Measurements from ENCODE around the gene SAMD15.
"Not testable (repeated sequence)": the region's sequence is repeated elsewhere in the genome, so short reads cannot be mapped to it uniquely, and the experiment has no call there.

Gene SAMD15

GRCh38 chr14:77376771-77377501, at the start of gene SAMD15, which contains the start of gene TMED8:
TSS of gene SAMD15 (plus strand) at chr14:77377379. CDS start at chr14:77377419, 40 bp downstream.
TSS of gene TMED8 (minus strand) at chr14:77377094. CDS start at chr14:77377053, 41 bp downstream.
- Histone ChIP-seq H3K79me2 (ENCODE audit: control insufficient read depth, insufficient read depth, low read length, unreplicated experiment) (peaks cover 29% of the 10 kb centered on the region), H3K27me3 (ENCODE audit: insufficient read depth, low read length) (no peaks in the 10 kb centered on the region), H3K4me3 (ENCODE audit: low read depth, low read length) (peak within 1 kb of the TSS; percentile 96), H3K27ac (ENCODE audit: low read depth, low read length) (peak within 1 kb of the TSS; percentile 70), H3K4me1 (ENCODE audit: control insufficient read depth, insufficient read depth, low read length, unreplicated experiment) (peaks cover 22% of the 10 kb centered on the region), H3K36me3 (ENCODE audit: insufficient read depth, low read length) (no peaks in the 10 kb centered on the region), H2AFZ (ENCODE audit: low read length, unreplicated experiment) (peak within 1 kb of the TSS; percentile 98)

- H3K36me3 ChIP-seq (ENCODE audit: insufficient read depth, low read length) = no peaks in the 10 kb centered on the region
- H3K79me2 ChIP-seq (ENCODE audit: control insufficient read depth, insufficient read depth, low read length, unreplicated experiment) = no peaks in the 10 kb centered on the region
- H3K4me1 ChIP-seq (ENCODE audit: control insufficient read depth, insufficient read depth, low read length, unreplicated experiment) = no peaks in the 10 kb centered on the region
- H2AFZ ChIP-seq (ENCODE audit: low read length, unreplicated experiment) = no peak overlapping the region
- no peak overlapping the region for H3K27ac ChIP-seq (ENCODE audit: low read depth, low read length)
- no peaks in the 10 kb centered on the region for H3K27me3 ChIP-seq (ENCODE audit: insufficient read depth, low read length)
- H3K4me3 ChIP-seq (ENCODE audit: low read depth, low read length) = no peak overlapping the region
These were observed 47.3 kb upstream of the SAMD15 start for GRCh38 chr14:77329872-77330271.

GRCh38 chr14:77335576-77335975, 41.6 kb upstream of the SAMD15 start:
- Histone ChIP-seq H3K27ac (ENCODE audit: low read depth, low read length) (no peak overlapping the region), H3K4me3 (ENCODE audit: low read depth, low read length) (no peak overlapping the region), H3K79me2 (ENCODE audit: control insufficient read depth, insufficient read depth, low read length, unreplicated experiment) (no peaks in the 10 kb centered on the region), H3K36me3 (ENCODE audit: insufficient read depth, low read length) (no peaks in the 10 kb centered on the region; the same call in 1 of the 2 replicates), H2AFZ (ENCODE audit: low read length, unreplicated experiment) (no peak overlapping the region), H3K27me3 (ENCODE audit: insufficient read depth, low read length) (no peaks in the 10 kb centered on the region), H3K4me1 (ENCODE audit: control insufficient read depth, insufficient read depth, low read length, unreplicated experiment) (no peaks in the 10 kb centered on the region)

DNA sequence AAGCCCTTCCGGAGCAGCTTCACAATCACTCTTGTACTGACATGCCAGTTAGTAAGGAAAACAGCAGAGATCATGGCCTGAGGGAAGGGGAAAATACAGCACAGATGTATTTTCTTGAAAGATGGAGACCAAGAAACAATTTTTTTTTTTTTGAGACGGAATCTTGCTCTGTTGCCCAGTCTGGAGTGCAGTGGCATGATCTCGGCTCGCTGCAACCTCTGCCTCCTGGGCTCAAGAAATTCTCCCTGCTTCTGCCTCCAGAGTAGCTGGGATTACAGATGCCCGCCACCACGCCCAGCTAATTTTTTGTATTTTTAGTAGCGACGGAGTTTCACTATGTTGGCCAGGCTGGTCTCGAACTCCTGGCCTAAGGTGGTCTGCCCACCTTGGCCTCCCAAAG, 39.9 kb upstream of the SAMD15 start:
- H3K27ac ChIP-seq (ENCODE audit: low read depth, low read length); H3K27me3 ChIP-seq (ENCODE audit: insufficient read depth, low read length); H3K79me2 ChIP-seq (ENCODE audit: control insufficient read depth, insufficient read depth, low read length, unreplicated experiment); H3K4me3 ChIP-seq (ENCODE audit: low read depth, low read length); H3K4me1 ChIP-seq (ENCODE audit: control insufficient read depth, insufficient read depth, low read length, unreplicated experiment); H3K36me3 ChIP-seq (ENCODE audit: insufficient read depth, low read length); H2AFZ ChIP-seq (ENCODE audit: low read length, unreplicated experiment): not testable (repeated sequence)

DNA sequence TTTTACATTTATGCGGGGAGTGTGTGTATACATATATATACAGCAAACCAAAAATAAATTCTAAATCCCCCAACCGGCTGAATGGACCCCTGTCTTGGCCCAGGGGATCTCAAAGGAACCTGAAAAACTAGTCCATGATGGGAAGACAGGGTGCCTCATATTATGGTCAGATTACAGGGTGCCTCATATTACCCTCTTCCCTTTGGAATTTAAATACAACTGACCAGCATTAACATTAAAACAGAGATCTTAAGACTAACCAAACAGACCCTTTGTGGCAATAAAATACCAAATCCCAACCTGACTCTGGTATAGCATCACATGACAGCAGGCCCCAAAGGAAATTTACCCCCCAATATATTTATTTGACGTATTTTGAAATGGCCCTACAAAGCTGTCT, 39.3 kb upstream of the SAMD15 start:
- Histone ChIP-seq H3K4me1 (ENCODE audit: control insufficient read depth, insufficient read depth, low read length, unreplicated experiment) (no peaks in the 10 kb centered on the region), H2AFZ (ENCODE audit: low read length, unreplicated experiment) (no peak overlapping the region), H3K36me3 (ENCODE audit: insufficient read depth, low read length) (no peaks in the 10 kb centered on the region; the same call in 1 of the 2 replicates), H3K27me3 (ENCODE audit: insufficient read depth, low read length) (no peaks in the 10 kb centered on the region), H3K79me2 (ENCODE audit: control insufficient read depth, insufficient read depth, low read length, unreplicated experiment) (no peaks in the 10 kb centered on the region), H3K4me3 (ENCODE audit: low read depth, low read length) (no peak overlapping the region), H3K27ac (ENCODE audit: low read depth, low read length) (no peak overlapping the region)

GRCh38 chr14:77338302-77338701, 38.9 kb upstream of the SAMD15 start:
- Histone ChIP-seq H3K4me1 (ENCODE audit: control insufficient read depth, insufficient read depth, low read length, unreplicated experiment) (no peaks in the 10 kb centered on the region), H2AFZ (ENCODE audit: low read length, unreplicated experiment) (no peak overlapping the region), H3K36me3 (ENCODE audit: insufficient read depth, low read length) (no peaks in the 10 kb centered on the region; the same call in 1 of the 2 replicates), H3K27me3 (ENCODE audit: insufficient read depth, low read length) (no peaks in the 10 kb centered on the region), H3K79me2 (ENCODE audit: control insufficient read depth, insufficient read depth, low read length, unreplicated experiment) (no peaks in the 10 kb centered on the region), H3K27ac (ENCODE audit: low read depth, low read length) (no peak overlapping the region), H3K4me3 (ENCODE audit: low read depth, low read length) (no peak overlapping the region)

DNA sequence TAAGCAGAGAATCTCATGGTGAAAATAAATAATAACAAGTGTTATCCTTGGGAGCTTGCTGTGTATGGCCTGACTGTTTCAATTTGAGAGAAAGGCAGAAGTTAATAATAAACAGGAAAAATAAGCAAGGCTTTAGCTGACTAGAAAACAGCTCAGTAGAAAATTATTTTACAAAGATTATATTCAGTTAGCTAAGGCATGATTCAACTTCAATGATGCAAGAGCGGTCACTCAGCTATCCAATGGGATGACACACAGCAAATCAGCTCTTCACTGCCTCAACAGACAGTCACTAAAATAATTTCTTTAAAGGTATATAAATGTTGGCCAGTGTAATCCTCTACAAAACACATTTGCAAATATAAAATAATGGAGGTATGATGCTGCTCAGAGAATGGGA, 37.8 kb upstream of the SAMD15 start:
- no peak overlapping the region for H3K4me3 ChIP-seq (ENCODE audit: low read depth, low read length)
- H3K4me1 ChIP-seq (ENCODE audit: control insufficient read depth, insufficient read depth, low read length, unreplicated experiment) = no peaks in the 10 kb centered on the region

GRCh38 chr14:77340389-77340788, 36.8 kb upstream of the SAMD15 start:
- Histone ChIP-seq H3K4me3 (ENCODE audit: low read depth, low read length) (no peak overlapping the region), H2AFZ (ENCODE audit: low read length, unreplicated experiment) (no peak overlapping the region), H3K4me1 (ENCODE audit: control insufficient read depth, insufficient read depth, low read length, unreplicated experiment) (no peaks in the 10 kb centered on the region), H3K36me3 (ENCODE audit: insufficient read depth, low read length) (no peaks in the 10 kb centered on the region; the same call in 1 of the 2 replicates), H3K27ac (ENCODE audit: low read depth, low read length) (no peak overlapping the region), H3K27me3 (ENCODE audit: insufficient read depth, low read length) (no peaks in the 10 kb centered on the region), H3K79me2 (ENCODE audit: control insufficient read depth, insufficient read depth, low read length, unreplicated experiment) (no peaks in the 10 kb centered on the region)

More for the DNA sequence above, 37.8 kb upstream of the SAMD15 start:
- no peaks in the 10 kb centered on the region for H3K79me2 ChIP-seq (ENCODE audit: control insufficient read depth, insufficient read depth, low read length, unreplicated experiment)
- no peaks in the 10 kb centered on the region for H3K27me3 ChIP-seq (ENCODE audit: insufficient read depth, low read length)
- H3K36me3 ChIP-seq (ENCODE audit: insufficient read depth, low read length) = no peaks in the 10 kb centered on the region; the same call in 1 of the 2 replicates
- H3K27ac ChIP-seq (ENCODE audit: low read depth, low read length) = no peak overlapping the region
- H2AFZ ChIP-seq (ENCODE audit: low read length, unreplicated experiment) = no peak overlapping the region

DNA sequence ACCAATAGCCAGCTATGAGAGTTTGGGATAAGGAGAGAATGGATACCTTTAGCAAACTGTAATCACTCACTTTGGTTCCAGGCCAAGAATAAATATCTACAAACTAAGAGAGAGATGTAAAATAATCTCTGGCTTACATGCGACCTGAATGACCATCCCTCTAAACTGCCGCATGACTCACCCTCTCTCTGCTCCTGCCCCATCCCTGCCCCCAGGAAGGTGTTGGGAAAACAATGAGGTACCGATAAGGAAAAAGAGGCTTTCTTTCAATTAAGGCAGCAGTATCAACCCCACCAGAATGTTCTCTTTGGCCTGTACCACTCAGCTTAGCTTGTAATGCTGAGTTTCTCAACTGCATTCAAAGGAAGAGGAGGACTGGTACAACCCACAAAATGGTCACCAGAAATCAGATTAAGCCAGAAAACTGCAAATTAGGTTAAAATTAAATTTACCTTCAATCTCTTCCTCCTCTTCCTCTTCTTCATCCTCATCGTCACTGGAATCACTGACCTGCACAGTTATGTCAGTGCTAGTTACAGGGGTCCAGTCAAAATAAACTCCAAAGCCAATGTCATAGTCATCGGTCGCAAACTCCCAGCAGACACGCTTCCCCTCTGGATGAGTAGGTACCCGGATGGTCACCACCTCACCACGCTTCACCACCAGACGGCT, 34.3 kb upstream of the SAMD15 start:
- no peak overlapping the region for H3K4me3 ChIP-seq (ENCODE audit: low read depth, low read length)
- H3K27ac ChIP-seq (ENCODE audit: low read depth, low read length) = no peak overlapping the region
- H3K36me3 ChIP-seq (ENCODE audit: insufficient read depth, low read length) = no peaks in the 10 kb centered on the region
- no peaks in the 10 kb centered on the region for H3K79me2 ChIP-seq (ENCODE audit: control insufficient read depth, insufficient read depth, low read length, unreplicated experiment)
- H3K4me1 ChIP-seq (ENCODE audit: control insufficient read depth, insufficient read depth, low read length, unreplicated experiment) = no peaks in the 10 kb centered on the region
- no peak overlapping the region for H2AFZ ChIP-seq (ENCODE audit: low read length, unreplicated experiment)
- no peaks in the 10 kb centered on the region for H3K27me3 ChIP-seq (ENCODE audit: insufficient read depth, low read length)

DNA sequence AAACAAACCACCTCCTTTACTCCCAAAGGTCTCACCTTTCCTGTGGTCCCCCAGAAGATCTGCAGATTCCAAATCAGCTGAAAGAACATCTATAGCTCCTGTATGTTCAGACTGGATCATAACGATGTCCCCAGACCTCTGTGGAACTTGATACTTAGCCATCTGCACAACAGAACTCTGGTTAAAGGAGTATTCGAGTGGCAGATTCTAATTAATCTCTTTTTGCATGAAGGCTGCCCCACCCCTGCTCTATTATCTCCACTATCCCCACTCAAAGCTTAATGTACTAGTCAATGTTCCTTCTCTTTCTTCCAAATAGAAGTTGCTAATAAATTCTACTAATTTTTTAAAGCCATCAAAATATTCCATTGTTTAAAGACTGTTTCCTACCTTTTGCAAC, 33.5 kb upstream of the SAMD15 start:
- H3K27me3 ChIP-seq (ENCODE audit: insufficient read depth, low read length) = no peaks in the 10 kb centered on the region
- no peaks in the 10 kb centered on the region for H3K79me2 ChIP-seq (ENCODE audit: control insufficient read depth, insufficient read depth, low read length, unreplicated experiment)
- H3K4me3 ChIP-seq (ENCODE audit: low read depth, low read length) = no peak overlapping the region
- no peaks in the 10 kb centered on the region for H3K36me3 ChIP-seq (ENCODE audit: insufficient read depth, low read length)
- H3K27ac ChIP-seq (ENCODE audit: low read depth, low read length) = no peak overlapping the region
- no peak overlapping the region for H2AFZ ChIP-seq (ENCODE audit: low read length, unreplicated experiment)
- no peaks in the 10 kb centered on the region for H3K4me1 ChIP-seq (ENCODE audit: control insufficient read depth, insufficient read depth, low read length, unreplicated experiment)
